Right atrium auricular region (tissue), 2 donors: ENCODE results near the gene UBAP1. TPM values are rescaled to one million over a fixed set of nuclear protein-coding genes. Genes with fewer than 3 reads are reported as not detected.
A peak's percentile ranks its signal among the peaks of the same experiment; 100 is the strongest.

Experiments
- DNase-seq: peaks from one replicate; pipeline ENCODE4 v3.0.0-alpha.2; 2019; ENCODE audit warnings: low spot score
- H3K27ac ChIP-seq, 2 donors: fragments of 200-600 bp; sonication (generic); 1 replicate in 1 of 2; 2 replicates in 1 of 2; pipeline ENCODE4 v1.5.1; 2016 to 2019
- H3K27me3 ChIP-seq, 2 donors: fragments of 200-600 bp; sonication (generic); one replicate each; pipeline versions ENCODE4 v1.5.1 to v1.6.0; 2017 to 2019
- H3K36me3 ChIP-seq: fragments of 200-600 bp; sonication (generic); one replicate; pipeline ENCODE4 v1.5.1; 2016
- H3K4me1 ChIP-seq, 2 donors: fragments of 200-600 bp; sonication (generic); one replicate each; pipeline versions ENCODE4 v1.5.1 to v1.6.0; 2017 to 2019
- H3K4me3 ChIP-seq, 2 donors: fragments of 200-600 bp; sonication (generic); 1 replicate in 1 of 2; 2 replicates in 1 of 2; pipeline ENCODE4 v1.5.1; 2017 to 2019; ENCODE audit warnings: mild to moderate bottlenecking in 1 of 2, moderate library complexity in 1 of 2
- H3K9me3 ChIP-seq, 2 donors: fragments of 200-600 bp; sonication (generic); one replicate each; pipeline ENCODE4 v1.5.1; 2019
- CTCF ChIP-seq, 2 donors: fragments of 200-600 bp; sonication (generic); IDR thresholded peaks; one replicate each; pipeline ENCODE4 v1.5.1; 2019; ENCODE audit warnings: antibody characterized with exemption in 2 of 2
- total RNA-seq, 2 donors: library from RNA; depleted of rRNA; stranded (reverse); fragments of >200 nt; gene quantifications; one replicate each; pipeline ENCODE4 v1.1.0, GENCODE V29; 2016

UBAP1 gene
- total RNA-seq, 2 donors from 2014 or later = 39.4 to 46.4 TPM

- Histone ChIP-seq H3K4me1 (peaks cover 0 to 6% of the 10 kb centered on the region in 2 donors), H3K27me3 (no peaks in the 10 kb centered on the region), H3K36me3 (no peaks in the 10 kb centered on the region), H3K27ac (no peak overlapping the region), H3K9me3 (no peaks in the 10 kb centered on the region), H3K4me3 (no peak overlapping the region)
- TF ChIP-seq CTCF (IDR thresholded peaks at IDR 0.05) = no peak
- no peak for DNase-seq
These were observed 6.9 kb upstream of the UBAP1 start for GRCh38 chr9:34171753-34172535.

DNA sequence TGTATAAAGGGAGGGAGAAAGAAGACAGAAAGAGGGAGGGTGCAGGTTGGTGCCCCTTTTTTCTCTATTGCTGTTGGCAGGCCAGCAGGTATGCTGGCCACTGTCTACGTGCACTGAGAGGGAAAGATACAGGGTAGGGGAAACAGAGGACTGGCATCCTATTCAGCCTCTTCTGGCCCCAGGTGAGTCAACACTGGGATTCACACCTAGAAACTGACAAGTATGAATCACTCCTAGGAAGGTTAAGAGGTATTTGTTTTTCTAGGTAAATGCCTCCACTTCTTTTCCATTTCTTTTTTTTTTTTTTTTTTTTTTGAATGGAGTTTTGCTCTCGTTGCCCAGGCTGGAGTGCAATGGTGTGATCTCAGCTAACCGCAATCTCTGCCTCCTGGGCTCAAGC lies 2.8 kb upstream of the UBAP1 start:
- H3K36me3 ChIP-seq = no peaks in the 10 kb centered on the region
- no peak overlapping the region for H3K27ac ChIP-seq
- no peak for TF ChIP-seq CTCF (IDR thresholded peaks at IDR 0.05)
- H3K4me3 ChIP-seq = no peak overlapping the region
- H3K4me1 ChIP-seq = peaks cover 0 to 21% of the 10 kb centered on the region in 2 donors
- no peaks in the 10 kb centered on the region for H3K9me3 ChIP-seq
- H3K27me3 ChIP-seq = no peaks in the 10 kb centered on the region
- no peak for DNase-seq

- TF ChIP-seq CTCF (IDR thresholded peaks at IDR 0.05) = no peak
- no peak for DNase-seq
These were observed 1.0 kb upstream of the UBAP1 start for GRCh38 chr9:34177593-34178435.

DNA sequence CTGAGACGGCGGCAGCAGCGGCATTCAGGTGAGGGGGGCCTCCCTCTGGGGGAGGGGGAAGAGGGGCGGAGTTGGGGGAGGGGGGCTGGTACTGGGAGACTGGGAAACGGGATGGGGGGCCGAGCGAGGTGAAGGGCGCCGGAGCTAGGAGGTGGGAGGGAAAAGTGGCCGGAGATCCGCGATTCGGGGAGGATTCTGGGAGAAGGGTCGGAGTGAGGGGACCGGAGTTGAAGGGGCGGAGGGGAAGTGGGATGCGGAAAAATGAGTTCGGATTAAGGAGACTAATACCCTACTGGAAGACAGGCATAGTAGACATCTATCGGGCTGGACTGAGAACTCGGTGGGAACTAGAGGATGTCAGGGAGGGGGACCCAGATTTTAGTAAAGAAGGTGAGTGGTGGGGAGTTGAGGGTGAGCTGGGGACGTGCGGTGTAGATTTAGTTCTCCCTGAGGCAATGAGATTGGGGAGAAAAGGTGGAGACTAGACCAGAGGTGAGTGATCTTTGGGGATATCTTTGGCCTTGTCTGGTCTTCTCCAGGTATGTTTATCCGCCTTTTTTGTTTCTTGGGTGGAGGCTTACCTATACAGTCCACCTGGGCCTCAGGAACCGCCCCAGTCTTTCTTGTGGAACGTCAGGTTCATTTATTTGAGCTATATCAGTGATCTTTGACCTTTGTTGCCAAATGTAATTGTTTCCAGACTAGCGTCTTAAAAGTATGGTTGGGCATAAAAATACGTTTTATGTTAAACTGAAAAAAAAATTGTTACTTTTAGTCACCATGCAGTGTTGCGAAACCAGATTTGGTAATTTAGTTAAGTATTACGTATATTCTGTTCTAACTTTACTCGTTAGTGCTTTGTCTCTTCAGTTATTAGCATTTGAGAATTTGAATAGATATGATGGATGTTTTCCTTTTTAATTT lies 632 bp downstream of the UBAP1 start:
- no peak for TF ChIP-seq CTCF (IDR thresholded peaks at IDR 0.05)
- no peak for DNase-seq
- H3K4me3 ChIP-seq = peak overlapping the region; percentile 69 to 73

More at GRCh38 chr9:34177593-34178435, 1.0 kb upstream of the UBAP1 start:
- Histone ChIP-seq H3K4me3 (peak overlapping the region; percentile 69 to 73), H3K9me3 (no peaks in the 10 kb centered on the region), H3K36me3 (no peaks in the 10 kb centered on the region), H3K27me3 (no peaks in the 10 kb centered on the region), H3K27ac (peak overlapping the region; percentile 93 to 95), H3K4me1 (peaks cover 0 to 21% of the 10 kb centered on the region in 2 donors)

DNA sequence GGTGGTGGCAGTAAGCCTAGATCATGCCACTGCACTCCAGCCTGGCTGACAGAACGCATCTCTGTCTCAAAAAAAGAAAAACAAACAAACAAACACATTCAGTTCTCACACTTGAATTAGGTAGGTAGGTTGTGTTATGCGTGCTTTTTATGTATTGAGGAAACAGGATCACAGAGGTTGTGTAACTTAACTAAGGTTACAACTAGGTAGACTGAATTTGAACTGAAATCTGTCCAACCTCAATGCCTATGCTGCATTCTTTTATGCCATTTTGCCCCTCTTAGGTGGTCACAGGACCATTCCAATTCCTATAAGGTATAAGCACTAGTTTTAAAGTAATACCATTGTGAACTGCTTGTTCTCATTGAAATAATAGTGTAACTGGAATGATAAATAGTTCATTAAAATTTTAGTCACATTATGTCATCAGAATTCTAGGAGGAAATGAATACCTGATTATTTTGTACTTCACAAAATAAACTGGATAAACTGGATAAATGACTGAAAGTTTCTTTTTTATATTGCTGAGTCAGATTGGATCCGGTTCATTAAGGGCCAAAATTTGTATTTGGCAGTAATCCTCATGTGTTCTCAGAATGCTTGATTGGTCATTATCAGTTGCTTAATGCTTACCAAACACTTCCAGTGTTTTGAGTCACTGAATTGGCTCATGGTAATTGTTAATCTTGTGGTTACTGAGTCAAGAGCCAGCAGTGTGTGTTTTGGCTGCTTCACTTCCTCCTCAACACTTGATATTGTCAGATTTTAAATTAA lies 7.1 kb downstream of the UBAP1 start:
- no peaks in the 10 kb centered on the region for H3K27me3 ChIP-seq
- peak; percentile 66 for DNase-seq
- no peaks in the 10 kb centered on the region for H3K9me3 ChIP-seq
- H3K27ac ChIP-seq = peak overlapping the region; percentile 75 to 82
- no peak for TF ChIP-seq CTCF (IDR thresholded peaks at IDR 0.05)
- H3K4me3 ChIP-seq = no peak overlapping the region
- peaks cover 9% of the 10 kb centered on the region for H3K36me3 ChIP-seq
- peaks cover 0 to 48% of the 10 kb centered on the region in 2 donors for H3K4me1 ChIP-seq

More for the DNA sequence above, 632 bp downstream of the UBAP1 start:
- Histone ChIP-seq H3K36me3 (no peaks in the 10 kb centered on the region), H3K4me1 (peaks cover 0 to 21% of the 10 kb centered on the region in 2 donors), H3K27me3 (no peaks in the 10 kb centered on the region), H3K9me3 (no peaks in the 10 kb centered on the region), H3K27ac (peak overlapping the region; percentile 93 to 95)
